ENCODE results near the gene TCP10L. TPM values are rescaled to one million over a fixed set of nuclear protein-coding genes. Genes with fewer than 3 reads are reported as not detected.

The TCP10L gene
- total and polyA plus RNA-seq, 2 of the 8 experiments (the other 6 are each of a cell fraction or from before 2014, with no cell fraction given) = 0.45 to 0.99 TPM

- Histone ChIP-seq H2BK5ac (ENCODE audit: low read depth, low read length) (no peak overlapping the region), H3K4me3 (ENCODE audit: extremely low read depth in 1 of 4, insufficient read depth in 2 of 4, low read depth in 3 of 4, low read length in 4 of 4) (no peak overlapping the region), H4K8ac (ENCODE audit: extremely low read depth, insufficient read depth, low read length) (no peak overlapping the region), H2BK120ac (replicated peaks; ENCODE audit: low read depth, low read length) (no peak overlapping the region), H3K79me2 (ENCODE audit: control insufficient read depth in 1 of 2, insufficient read depth in 2 of 2, low read length in 2 of 2) (no peaks in the 10 kb centered on the region), H2AFZ (ENCODE audit: low read length) (no peak overlapping the region), H3K18ac (ENCODE audit: extremely low read depth, low read length) (no peak overlapping the region), H3K79me1 (ENCODE audit: low read depth, low read length) (peaks cover 4% of the 10 kb centered on the region; the same call in 1 of the 2 replicates), H2BK20ac (ENCODE audit: low read length) (no peak overlapping the region), H3K27ac (ENCODE audit: low read depth, low read length) (no peak overlapping the region), H2AK5ac (ENCODE audit: low read depth, low read length) (no peak overlapping the region), H3K56ac (replicated peaks; ENCODE audit: insufficient read length, low read depth, low read length) (no peak overlapping the region), H3K4ac (replicated peaks; ENCODE audit: insufficient read length, low read depth, low read length) (no peak overlapping the region), H3K14ac (ENCODE audit: insufficient read length) (no peak overlapping the region), H3K36me3 (ENCODE audit: control insufficient read depth in 2 of 4, insufficient read depth in 4 of 4, low read length in 3 of 4) (peaks cover 0 to 3% (median 0%) of the 10 kb centered on the region in 4 experiments; a peak in 1 of 8 replicates), H2BK15ac (ENCODE audit: low read length) (no peak overlapping the region), H4K5ac (ENCODE audit: insufficient read length, low read depth, low read length) (no peak overlapping the region), H4K20me1 (replicated peaks in 1 of 2; ENCODE audit: control insufficient read depth in 1 of 2, insufficient read depth in 2 of 2, low read length in 2 of 2) (peaks cover 0 to 6% of the 10 kb centered on the region in 2 experiments), H3K23me2 (ENCODE audit: low read depth, low read length) (peaks cover 4% of the 10 kb centered on the region; the same call in 1 of the 2 replicates), H3K4me1 (replicated peaks in 1 of 4; ENCODE audit: control insufficient read depth in 3 of 4, insufficient read depth in 4 of 4, low read length in 3 of 4) (peaks cover 0 to 2% (median under 1%) of the 10 kb centered on the region in 4 experiments; a peak in 1 of 7 replicates), H3K4me2 (ENCODE audit: insufficient read depth in 1 of 2, low read depth in 2 of 2, low read length in 2 of 2) (no peak overlapping the region), H3K23ac (ENCODE audit: insufficient read length) (no peak overlapping the region), H4K91ac (replicated peaks; ENCODE audit: insufficient read length, low read length) (peak overlapping the region; percentile 91), H3K9me3 (ENCODE audit: insufficient read depth in 2 of 2, low read depth in 1 of 2, low read length in 1 of 2) (no peaks in the 10 kb centered on the region), H2BK12ac (ENCODE audit: low read depth, low read length) (no peak overlapping the region; the same call in 1 of the 2 replicates), H3K9ac (replicated peaks in 1 of 4; ENCODE audit: extremely low read depth in 1 of 4, low read depth in 3 of 4, low read length in 3 of 4) (no peak overlapping the region), H3K27me3 (replicated peaks in 1 of 4; ENCODE audit: control insufficient read depth in 3 of 4, extremely low read depth in 1 of 4, insufficient read depth in 3 of 4, low read length in 3 of 4) (no peaks in the 10 kb centered on the region)
- TF ChIP-seq RXRA (IDR thresholded peaks at IDR 0.05; ENCODE audit: insufficient read depth, low read depth, low read length) (no peak), CHD2 (IDR thresholded peaks at IDR 0.05; ENCODE audit: low read length) (no peak), SRF (IDR thresholded peaks at IDR 0.05; ENCODE audit: low read depth, low read length) (no peak), GABPA (IDR thresholded peaks at IDR 0.05; ENCODE audit: borderline replicate concordance, insufficient read depth, low read length) (no peak), SAP30 (IDR thresholded peaks at IDR 0.05; ENCODE audit: insufficient read depth, insufficient replicate concordance, low read length) (no peak)
- 87% methylated on average over 3 of the region's 3 CpGs; no CpG with 5 or more reads in 1 of the 2 experiments for WGBS, 2 experiments (ENCODE audit: extremely low coverage in 1 of 2, insufficient coverage in 1 of 2, insufficient read length in 1 of 2, insufficient replicate concordance in 2 of 2, low coverage in 1 of 2, low lambda C conversion rate in 2 of 2, missing lambda C conversion rate in 1 of 2)
- no peak for FAIRE-seq
- no peak for DNase-seq (ENCODE audit: low read depth in 1 of 2, low spot score in 2 of 2)
- ChIA-PET CTCF (ENCODE audit: partially characterized antibody) (interaction anchor here (0.6 kb wide), 2 partner anchors 1256 to 1792 kb away, joined by 3 read pairs; no protein-coding TSS in a partner anchor), POLR2A (ENCODE audit: partially characterized antibody) (interaction anchor here (0.5 kb wide), 1 partner anchor 871 kb away, joined by 3 read pairs; no protein-coding TSS in a partner anchor)
These were observed 47.8 kb downstream of the TCP10L start for GRCh38 chr21:32537569-32537881.

All from H1 (cell line).